Endothelial cell (in vitro differentiated cells): ENCODE data around the gene SYAP1. TPM values are rescaled to one million over a fixed set of nuclear protein-coding genes. Genes with fewer than 3 reads are reported as not detected.
"Not testable (repeated sequence)": the region's sequence is repeated elsewhere in the genome, so short reads cannot be mapped to it uniquely, and the experiment has no call there.

Experiments
- DNase-seq: peaks from one replicate; pipeline ENCODE4 v3.0.0; 2021; ENCODE audit warnings: low spot score
- H3K27ac Mint-ChIP-seq: one replicate; pipeline ENCODE4 v1.8.0; 2021; ENCODE audit warnings: mixed read lengths, inconsistent platforms; ENCODE audit not compliant: unreplicated experiment
- H3K27me3 Mint-ChIP-seq: one replicate; pipeline ENCODE4 v1.8.0; 2021; ENCODE audit warnings: mild to moderate bottlenecking, moderate library complexity, mixed read lengths, inconsistent platforms; ENCODE audit not compliant: unreplicated experiment
- H3K36me3 Mint-ChIP-seq: one replicate; pipeline ENCODE4 v1.8.0; 2021; ENCODE audit warnings: mild to moderate bottlenecking, low read depth, mixed read lengths, inconsistent platforms; ENCODE audit not compliant: unreplicated experiment
- H3K4me1 Mint-ChIP-seq: one replicate; pipeline ENCODE4 v1.8.0; 2021; ENCODE audit warnings: mild to moderate bottlenecking, mixed read lengths, inconsistent platforms; ENCODE audit not compliant: unreplicated experiment
- H3K4me3 Mint-ChIP-seq: one replicate; pipeline ENCODE4 v1.8.0; 2021; ENCODE audit warnings: mild to moderate bottlenecking, mixed read lengths, inconsistent platforms; ENCODE audit not compliant: unreplicated experiment
- H3K9me3 Mint-ChIP-seq: one replicate; pipeline ENCODE4 v1.8.0; 2021; ENCODE audit warnings: mixed read lengths, inconsistent platforms; ENCODE audit not compliant: unreplicated experiment
- CTCF ChIP-seq: fragments of 200-600 bp; sonication (generic); IDR thresholded peaks from one replicate; pipeline ENCODE4 v1.5.0; 2021; ENCODE audit warnings: antibody characterized with exemption; ENCODE audit not compliant: unreplicated experiment
- total RNA-seq: library from RNA; stranded (reverse); fragmentation: NEBNext Ultra II Directional; extraction: Animal tissue kit (Norgen Biotek cat#: 25700); gene quantifications from one replicate; pipeline ENCODE4 v1.2.1, GENCODE V29; 2021; ENCODE audit not compliant: unreplicated experiment

Gene SYAP1
- total RNA-seq, 1 donor from 2014 or later = 18.8 TPM

GRCh38 chrX:16722481-16722880 is 3.1 kb downstream of the SYAP1 start:
- TF ChIP-seq CTCF = no peak
- Mint-ChIP-seq H3K9me3 (no peaks in the 10 kb centered on the region), H3K4me1 (peaks cover 20% of the 10 kb centered on the region), H3K36me3 (peaks cover 10% of the 10 kb centered on the region), H3K27ac (no peak overlapping the region), H3K4me3 (no peak overlapping the region), H3K27me3 (peaks cover 5% of the 10 kb centered on the region)
- no peak for DNase-seq

GRCh38 chrX:16725072-16725471 is 5.7 kb downstream of the SYAP1 start:
- no peak for TF ChIP-seq CTCF
- peaks cover 10% of the 10 kb centered on the region for H3K36me3 Mint-ChIP-seq
- H3K4me3 Mint-ChIP-seq = no peak overlapping the region
- peaks cover 20% of the 10 kb centered on the region for H3K4me1 Mint-ChIP-seq
- H3K27me3 Mint-ChIP-seq = peaks cover 1% of the 10 kb centered on the region
- H3K9me3 Mint-ChIP-seq = no peaks in the 10 kb centered on the region
- H3K27ac Mint-ChIP-seq = no peak overlapping the region
- DNase-seq = no peak

- not testable (repeated sequence) for H3K27me3 Mint-ChIP-seq, H3K27ac Mint-ChIP-seq, H3K9me3 Mint-ChIP-seq, H3K36me3 Mint-ChIP-seq, H3K4me3 Mint-ChIP-seq, DNase-seq
- H3K4me1 Mint-ChIP-seq = peaks cover 15% of the 10 kb centered on the region
Measured at GRCh38 chrX:16726347-16726988, 7.1 kb downstream of the SYAP1 start.

DNA sequence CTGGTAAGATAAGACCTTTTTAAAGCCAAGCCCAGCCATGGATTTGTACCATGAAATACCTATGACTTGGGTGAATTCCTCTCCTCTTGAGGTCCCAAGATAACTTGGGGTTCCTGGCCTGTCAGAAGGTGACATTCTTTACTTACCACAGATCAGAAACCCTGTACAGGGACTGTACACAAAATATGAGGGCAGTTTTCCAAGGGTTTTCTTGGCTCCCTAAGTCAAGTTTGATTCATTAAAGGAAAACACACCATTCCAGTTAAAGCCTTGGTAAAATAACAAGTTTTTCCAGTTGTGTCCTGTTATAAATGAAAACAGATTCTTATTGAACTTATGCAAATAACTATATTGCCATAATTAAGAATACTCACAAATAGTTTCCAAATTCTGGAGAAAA is 8.2 kb downstream of the SYAP1 start:
- H3K36me3 Mint-ChIP-seq = peaks cover 10% of the 10 kb centered on the region
- no peak overlapping the region for H3K27ac Mint-ChIP-seq

GRCh38 chrX:16730450-16730849 is 11.0 kb downstream of the SYAP1 start:
- Mint-ChIP-seq H3K4me1 (peaks cover 15% of the 10 kb centered on the region), H3K9me3 (no peaks in the 10 kb centered on the region), H3K27ac (no peak overlapping the region), H3K27me3 (no peaks in the 10 kb centered on the region), H3K36me3 (peaks cover 4% of the 10 kb centered on the region), H3K4me3 (no peak overlapping the region)
- TF ChIP-seq CTCF = no peak
- DNase-seq = no peak

More for the DNA sequence above, 8.2 kb downstream of the SYAP1 start:
- TF ChIP-seq CTCF = no peak
- Mint-ChIP-seq H3K9me3 (no peaks in the 10 kb centered on the region), H3K4me3 (no peak overlapping the region), H3K4me1 (peaks cover 15% of the 10 kb centered on the region), H3K27me3 (no peaks in the 10 kb centered on the region)
- DNase-seq = no peak
